Astrocyte of the spinal cord (primary cell): ENCODE measurements around the gene GRIN2A.
A peak's percentile ranks its signal among the peaks of the same experiment; 100 is the strongest.

Experiments
- DNase-seq: peaks from one replicate; pipeline ENCODE4 v3.0.0; 2011; ENCODE audit warnings: low read depth, low spot score
- H3K4me3 ChIP-seq: 2 replicates; pipeline ENCODE4 v1.5.1; 2011; ENCODE audit warnings: low read depth, mild to moderate bottlenecking, low read length, moderate library complexity
- CTCF ChIP-seq: IDR thresholded peaks from 2 replicates; pipeline ENCODE4 v1.5.1; 2012; ENCODE audit warnings: low read depth, mild to moderate bottlenecking, low read length, inconsistent platforms
- in situ Hi-C: cut with HindIII; loops from 2 replicates; pipeline ENCODE4 v1.10.0; 2017; ENCODE audit warnings: low sequenced_read_pairs

Gene GRIN2A

GRCh38 chr16:10178526-10178925, 3.7 kb downstream of the GRIN2A start:
- in situ Hi-C loops, result no loop called here
- no peak for TF ChIP-seq CTCF
- DNase-seq, result no peak
- H3K4me3 ChIP-seq, result no peak overlapping the region

- DNase-seq, result no peak
- no peak overlapping the region for H3K4me3 ChIP-seq
- in situ Hi-C loops, result no loop called here
- no peak for TF ChIP-seq CTCF
Measured at GRCh38 chr16:10178080-10178479, 4.1 kb downstream of the GRIN2A start.

GRCh38 chr16:10172848-10173655, 9.2 kb downstream of the GRIN2A start:
- peak; percentile 82 for DNase-seq

GRCh38 chr16:10171221-10171620, 11.0 kb downstream of the GRIN2A start:
- H3K4me3 ChIP-seq, result no peak overlapping the region
- no peak for TF ChIP-seq CTCF
- DNase-seq, result no peak
- in situ Hi-C loops, result no loop called here

More at GRCh38 chr16:10172848-10173655, 9.2 kb downstream of the GRIN2A start:
- in situ Hi-C loops, result no loop called here
- no peak for TF ChIP-seq CTCF
- H3K4me3 ChIP-seq, result no peak overlapping the region

GRCh38 chr16:10169904-10170410, 12.3 kb downstream of the GRIN2A start:
- no peak for TF ChIP-seq CTCF
- DNase-seq, result peak; percentile 31
- in situ Hi-C loops, result no loop called here
- no peak overlapping the region for H3K4me3 ChIP-seq

- in situ Hi-C loops, result no loop called here
- H3K4me3 ChIP-seq, result no peak overlapping the region
- no peak for DNase-seq
- TF ChIP-seq CTCF, result no peak
Measured at GRCh38 chr16:10169031-10169430, 13.2 kb downstream of the GRIN2A start.
